ENCODE results near the gene CD55. TPM values are rescaled to one million over a fixed set of nuclear protein-coding genes. Genes with fewer than 3 reads are reported as not detected.

Gene CD55
- total RNA-seq (10 to 100 TPM; 85.2 to 94.6 TPM), polyA plus RNA-seq (61.1 TPM)

GRCh38 chr1:207321079-207321789 lies at the start of gene CD55:
Gene CD55, plus strand, starts transcription at chr1:207321678. Its CDS starts 88 bp downstream, at chr1:207321766.
- H3K4me3 ChIP-seq (ENCODE audit: low read length), result peak within 1 kb of the TSS; percentile 100
- Mint-ChIP-seq H3K27me3 (peaks cover 0 to 5% of the 10 kb centered on the region in 2 donors), H3K36me3 (peaks cover 2 to 38% (median 8%) of the 10 kb centered on the region in 3 donors), H3K27ac (peak within 1 kb of the TSS; percentile 91 to 100 (median 99)), H3K4me1 (peaks cover 31 to 52% (median 47%) of the 10 kb centered on the region in 3 donors), H3K9me3 (peaks cover 0 to 3% (median 0%) of the 10 kb centered on the region in 5 donors), H3K4me3 (peak within 1 kb of the TSS; percentile 85 to 98 (median 93))
- H3K4me1 ChIP-seq (ENCODE audit: insufficient read depth, low read length), result peaks cover 40% of the 10 kb centered on the region
- peak; percentile 98 to 100 (median 100) for DNase-seq
- H3K27me3 ChIP-seq (ENCODE audit: insufficient read depth, low read length, poor library complexity, severe bottlenecking), result no peaks in the 10 kb centered on the region
- CTCF ChIA-PET, result interaction anchor here (0.7 to 4.3 kb wide), 11 partner anchors 9 to 476 kb away, joined by 3 to 17 read pairs (median 3); partner anchors contain the start of gene PFKFB2
- H3K9me3 ChIP-seq (ENCODE audit: low read length), result no peaks in the 10 kb centered on the region
- H3K36me3 ChIP-seq (ENCODE audit: insufficient read depth, low read length), result peaks cover 15% of the 10 kb centered on the region
- POLR2A ChIA-PET, result interaction anchor here (0.6 to 2.5 kb wide), 18 partner anchors 9 to 1996 kb away, joined by 3 to 30 read pairs (median 4); partner anchors contain the start of genes FCMR and PFKFB2
- peak within 1 kb of the TSS; percentile 97 for H3K27ac ChIP-seq (ENCODE audit: low read depth, low read length)

- Histone ChIP-seq H3K4me1 (ENCODE audit: insufficient read depth, low read length) (peaks cover 4% of the 10 kb centered on the region), H3K27me3 (ENCODE audit: insufficient read depth, low read length, poor library complexity, severe bottlenecking) (no peaks in the 10 kb centered on the region), H3K9me3 (ENCODE audit: low read length) (no peaks in the 10 kb centered on the region), H3K27ac (ENCODE audit: low read depth, low read length) (no peak overlapping the region), H3K36me3 (ENCODE audit: insufficient read depth, low read length) (no peaks in the 10 kb centered on the region), H3K4me3 (ENCODE audit: low read length) (no peak overlapping the region)
- H3K36me3 Mint-ChIP-seq, result no peaks in the 10 kb centered on the region
- H3K27ac Mint-ChIP-seq, result no peak overlapping the region
- peaks cover 0 to 23% (median 4%) of the 10 kb centered on the region in 5 donors for H3K9me3 Mint-ChIP-seq
- CTCF ChIA-PET, result no interaction called here
- POLR2A ChIA-PET, result no interaction called here
- H3K4me3 Mint-ChIP-seq, result no peak overlapping the region
- peaks cover 0 to 12% of the 10 kb centered on the region in 2 donors for H3K27me3 Mint-ChIP-seq
- peaks cover 11 to 15% (median 14%) of the 10 kb centered on the region in 3 donors for H3K4me1 Mint-ChIP-seq
- DNase-seq, result no peak
Observed at GRCh38 chr1:207274882-207275281, 46.6 kb upstream of the CD55 start.

- Mint-ChIP-seq H3K4me1 (peaks cover 11 to 20% (median 14%) of the 10 kb centered on the region in 3 donors), H3K27ac (no peak overlapping the region), H3K27me3 (peaks cover 9 to 14% of the 10 kb centered on the region in 2 donors), H3K36me3 (peaks cover 0 to 6% (median 0%) of the 10 kb centered on the region in 3 donors), H3K4me3 (no peak overlapping the region), H3K9me3 (peaks cover 0 to 23% (median 4%) of the 10 kb centered on the region in 5 donors)
- no peak overlapping the region for H3K4me3 ChIP-seq (ENCODE audit: low read length)
- H3K9me3 ChIP-seq (ENCODE audit: low read length), result no peaks in the 10 kb centered on the region
- DNase-seq, result no peak
- H3K4me1 ChIP-seq (ENCODE audit: insufficient read depth, low read length), result peaks cover 5% of the 10 kb centered on the region
- ChIA-PET CTCF (no interaction called here), POLR2A (no interaction called here)
- H3K36me3 ChIP-seq (ENCODE audit: insufficient read depth, low read length), result no peaks in the 10 kb centered on the region
- H3K27me3 ChIP-seq (ENCODE audit: insufficient read depth, low read length, poor library complexity, severe bottlenecking), result no peaks in the 10 kb centered on the region
- H3K27ac ChIP-seq (ENCODE audit: low read depth, low read length), result no peak overlapping the region
Observed at GRCh38 chr1:207276465-207276864, 45.0 kb upstream of the CD55 start.

GRCh38 chr1:207277241-207277640 lies 44.2 kb upstream of the CD55 start:
- Mint-ChIP-seq H3K4me1 (peaks cover 14 to 28% (median 22%) of the 10 kb centered on the region in 3 donors), H3K9me3 (peaks cover 0 to 23% (median 4%) of the 10 kb centered on the region in 5 donors), H3K4me3 (peak overlapping the region in 1 of 7 donors; percentile 0), H3K27ac (no peak overlapping the region), H3K36me3 (peaks cover 0 to 6% (median 0%) of the 10 kb centered on the region in 3 donors), H3K27me3 (peaks cover 9 to 14% of the 10 kb centered on the region in 2 donors)
- POLR2A ChIA-PET, result no interaction called here
- H3K36me3 ChIP-seq (ENCODE audit: insufficient read depth, low read length), result no peaks in the 10 kb centered on the region
- H3K4me1 ChIP-seq (ENCODE audit: insufficient read depth, low read length), result peaks cover 13% of the 10 kb centered on the region
- no peaks in the 10 kb centered on the region for H3K9me3 ChIP-seq (ENCODE audit: low read length)
- no peak overlapping the region for H3K27ac ChIP-seq (ENCODE audit: low read depth, low read length)
- H3K4me3 ChIP-seq (ENCODE audit: low read length), result no peak overlapping the region
- H3K27me3 ChIP-seq (ENCODE audit: insufficient read depth, low read length, poor library complexity, severe bottlenecking), result no peaks in the 10 kb centered on the region
- DNase-seq, result no peak
- CTCF ChIA-PET, result no interaction called here

- no peak overlapping the region for H3K4me3 Mint-ChIP-seq
- H3K9me3 ChIP-seq (ENCODE audit: low read length), result no peaks in the 10 kb centered on the region
- H3K27ac ChIP-seq (ENCODE audit: low read depth, low read length), result no peak overlapping the region
- ChIA-PET CTCF (no interaction called here), POLR2A (no interaction called here)
- H3K27ac Mint-ChIP-seq, result no peak overlapping the region
- peaks cover 0 to 6% (median 0%) of the 10 kb centered on the region in 3 donors for H3K36me3 Mint-ChIP-seq
- no peaks in the 10 kb centered on the region for H3K36me3 ChIP-seq (ENCODE audit: insufficient read depth, low read length)
- peaks cover 30% of the 10 kb centered on the region for H3K4me1 ChIP-seq (ENCODE audit: insufficient read depth, low read length)
- H3K27me3 ChIP-seq (ENCODE audit: insufficient read depth, low read length, poor library complexity, severe bottlenecking), result no peaks in the 10 kb centered on the region
- H3K27me3 Mint-ChIP-seq, result peaks cover 15 to 19% of the 10 kb centered on the region in 2 donors
- H3K4me3 ChIP-seq (ENCODE audit: low read length), result no peak overlapping the region
- peaks cover 23 to 40% (median 36%) of the 10 kb centered on the region in 3 donors for H3K4me1 Mint-ChIP-seq
- peaks cover 0 to 12% (median 0%) of the 10 kb centered on the region in 5 donors for H3K9me3 Mint-ChIP-seq
- no peak for DNase-seq
Observed at GRCh38 chr1:207279652-207280051, 41.8 kb upstream of the CD55 start.

- Histone ChIP-seq H3K4me3 (ENCODE audit: low read length) (no peak overlapping the region), H3K27ac (ENCODE audit: low read depth, low read length) (no peak overlapping the region), H3K36me3 (ENCODE audit: insufficient read depth, low read length) (no peaks in the 10 kb centered on the region), H3K27me3 (ENCODE audit: insufficient read depth, low read length, poor library complexity, severe bottlenecking) (no peaks in the 10 kb centered on the region), H3K4me1 (ENCODE audit: insufficient read depth, low read length) (peaks cover 30% of the 10 kb centered on the region), H3K9me3 (ENCODE audit: low read length) (no peaks in the 10 kb centered on the region)
- ChIA-PET POLR2A (no interaction called here), CTCF (no interaction called here)
- H3K36me3 Mint-ChIP-seq, result peaks cover 0 to 6% (median 0%) of the 10 kb centered on the region in 3 donors
- H3K4me1 Mint-ChIP-seq, result peaks cover 23 to 40% (median 36%) of the 10 kb centered on the region in 3 donors
- peaks cover 0 to 9% (median 0%) of the 10 kb centered on the region in 5 donors for H3K9me3 Mint-ChIP-seq
- no peak for DNase-seq
- peaks cover 14 to 20% of the 10 kb centered on the region in 2 donors for H3K27me3 Mint-ChIP-seq
- H3K27ac Mint-ChIP-seq, result no peak overlapping the region
- H3K4me3 Mint-ChIP-seq, result no peak overlapping the region
Observed at GRCh38 chr1:207280706-207281105, 40.8 kb upstream of the CD55 start.

GRCh38 chr1:207282058-207282457 lies 39.4 kb upstream of the CD55 start:
- Mint-ChIP-seq H3K27me3 (peaks cover 12 to 27% of the 10 kb centered on the region in 2 donors), H3K36me3 (peaks cover 0 to 6% (median 0%) of the 10 kb centered on the region in 3 donors), H3K4me3 (peak overlapping the region in 1 of 7 donors; percentile 3), H3K4me1 (peaks cover 17 to 31% (median 28%) of the 10 kb centered on the region in 3 donors), H3K27ac (no peak overlapping the region), H3K9me3 (no peaks in the 10 kb centered on the region)
- H3K4me3 ChIP-seq (ENCODE audit: low read length), result no peak overlapping the region
- no peaks in the 10 kb centered on the region for H3K9me3 ChIP-seq (ENCODE audit: low read length)
- no peaks in the 10 kb centered on the region for H3K27me3 ChIP-seq (ENCODE audit: insufficient read depth, low read length, poor library complexity, severe bottlenecking)
- H3K36me3 ChIP-seq (ENCODE audit: insufficient read depth, low read length), result no peaks in the 10 kb centered on the region
- H3K27ac ChIP-seq (ENCODE audit: low read depth, low read length), result no peak overlapping the region
- POLR2A ChIA-PET, result no interaction called here
- CTCF ChIA-PET, result no interaction called here
- peaks cover 29% of the 10 kb centered on the region for H3K4me1 ChIP-seq (ENCODE audit: insufficient read depth, low read length)
- peak in 1 of 5 donors; percentile 3 for DNase-seq
